ENCODE data around the gene ZNF512.
A peak's percentile ranks its signal among the peaks of the same experiment; 100 is the strongest.

The ZNF512 gene

DNA sequence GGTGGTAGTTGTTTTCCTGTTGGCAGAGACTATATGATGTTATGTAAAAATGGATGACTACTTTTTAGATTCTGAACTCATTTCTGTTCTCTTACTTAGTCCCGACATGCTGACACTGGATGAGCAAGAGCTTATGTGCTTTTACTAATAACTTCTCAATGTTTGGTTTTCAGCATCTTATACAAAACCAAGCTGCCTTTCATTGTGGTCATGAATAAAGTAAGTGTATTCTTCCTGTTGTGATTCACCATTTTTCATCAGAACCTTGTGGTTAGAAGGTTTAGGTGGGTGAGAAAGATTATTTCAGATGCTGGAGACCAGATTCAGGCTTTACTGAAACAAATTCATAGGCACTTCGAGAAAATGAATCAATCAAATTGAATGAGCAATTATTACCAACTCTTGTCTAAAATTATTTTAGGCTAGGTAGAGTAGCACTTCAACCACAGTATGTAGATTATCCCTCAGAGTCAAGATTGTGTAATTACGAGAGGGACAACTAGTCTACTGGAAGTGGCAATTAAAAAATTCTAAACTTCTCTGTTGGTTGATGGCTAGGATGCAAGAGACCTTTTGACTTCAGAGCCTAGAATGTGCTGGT is 55.3 kb downstream of the ZNF512 start:
- DNase-seq (ENCODE audit: low spot score) = no peak

DNA sequence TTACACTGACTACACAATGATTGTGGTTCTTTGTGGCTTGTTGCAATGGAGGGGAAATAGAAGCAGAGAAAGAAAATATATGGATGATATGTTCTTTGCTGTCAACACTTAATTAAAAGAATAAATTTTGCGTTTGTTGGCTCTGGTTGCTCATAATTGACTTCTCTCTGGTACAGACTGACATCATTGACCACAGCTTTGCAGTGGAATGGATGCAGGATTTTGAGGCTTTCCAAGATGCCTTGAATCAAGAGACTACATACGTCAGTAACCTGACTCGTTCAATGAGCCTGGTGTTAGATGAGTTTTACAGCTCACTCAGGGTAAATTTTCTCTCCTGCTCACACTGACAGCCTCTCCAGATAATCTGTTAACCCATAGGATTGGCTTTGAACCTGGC is 55.9 kb downstream of the ZNF512 start:
- no peak for DNase-seq (ENCODE audit: low spot score)

DNA sequence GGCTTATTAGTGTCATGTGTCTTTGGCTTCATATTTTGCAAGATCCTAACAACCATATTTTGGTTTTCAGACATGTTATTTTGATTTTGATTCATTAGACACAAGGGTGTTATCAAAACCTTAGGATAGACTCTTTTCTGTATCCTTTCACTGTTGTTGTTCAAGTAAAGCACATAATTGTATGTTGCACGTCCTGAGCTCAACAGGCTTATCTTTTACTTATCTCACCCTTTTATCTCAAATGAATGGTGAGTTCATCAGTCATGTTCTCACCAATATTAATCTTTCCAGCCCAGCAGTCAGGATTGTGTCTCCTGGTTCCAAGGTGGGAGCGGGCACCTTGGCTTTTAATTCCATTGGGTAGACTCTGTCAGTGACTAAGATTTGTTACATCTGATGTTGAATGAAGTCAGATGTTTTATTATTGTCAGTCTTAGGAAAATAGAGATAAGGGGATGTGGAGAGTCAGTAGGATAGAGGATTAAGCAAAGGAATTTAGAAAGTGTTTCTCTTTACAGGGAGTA is 57.9 kb downstream of the ZNF512 start:
- no peak for DNase-seq (ENCODE audit: low spot score)

DNA sequence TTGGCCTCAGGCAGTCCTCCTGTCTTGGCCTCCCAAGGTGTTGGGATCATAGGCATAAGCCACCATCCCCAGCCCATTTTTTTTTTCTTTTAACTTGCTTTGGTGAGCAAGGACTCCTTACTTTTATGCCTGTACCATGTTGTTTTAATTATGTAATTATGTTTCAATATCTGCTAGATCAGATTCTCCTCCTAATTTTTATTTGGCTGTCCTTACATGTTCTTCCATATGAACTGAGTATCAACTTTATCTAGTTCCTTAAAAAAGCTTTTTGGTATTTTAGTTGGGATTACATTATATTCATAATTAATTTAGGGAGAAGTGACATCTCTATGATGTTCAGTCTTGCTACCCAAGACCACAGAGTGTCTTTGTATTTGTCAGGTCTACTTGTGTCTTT is 62.4 kb downstream of the ZNF512 start:
- no peak for DNase-seq (ENCODE audit: low spot score)

DNA sequence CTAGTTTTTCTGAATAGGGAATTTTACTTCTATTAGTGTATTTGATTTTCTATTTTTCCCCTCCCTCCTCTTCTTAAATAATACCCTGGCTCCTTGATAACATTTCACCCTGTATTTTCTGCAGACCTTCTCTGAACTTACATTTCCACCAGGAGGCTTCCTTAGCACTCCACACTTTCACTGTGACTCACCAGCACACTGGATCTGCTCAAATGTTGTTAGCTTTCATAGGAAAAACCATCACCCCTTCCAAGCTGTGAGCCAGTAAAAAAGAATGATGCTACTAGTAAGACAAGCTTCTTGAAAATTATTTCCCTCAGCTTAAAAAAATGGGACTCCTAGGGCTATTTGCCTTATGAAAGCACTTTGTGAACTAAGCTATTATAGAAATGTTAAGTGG is 64.4 kb downstream of the ZNF512 start:
- DNase-seq (ENCODE audit: low spot score) = no peak

DNA sequence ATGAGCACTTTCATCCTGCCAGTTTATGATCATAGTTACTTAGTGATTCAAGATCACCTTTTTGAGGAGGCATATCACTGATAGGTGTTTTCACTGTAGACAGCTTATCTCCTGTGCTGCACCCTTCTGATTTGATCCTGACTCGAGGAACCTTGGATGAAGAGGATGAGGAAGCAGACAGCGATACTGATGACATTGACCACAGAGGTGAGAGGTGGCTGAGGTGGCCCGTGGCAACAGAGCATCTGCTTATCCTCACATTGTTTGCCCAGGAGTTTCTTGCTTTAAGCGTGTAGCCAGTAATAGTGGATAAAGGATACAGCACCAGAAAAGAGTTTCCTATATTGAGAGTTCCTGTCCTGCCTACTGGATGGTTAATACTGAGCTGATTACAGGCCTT is 64.9 kb downstream of the ZNF512 start:
- DNase-seq (ENCODE audit: low spot score) = no peak

DNA sequence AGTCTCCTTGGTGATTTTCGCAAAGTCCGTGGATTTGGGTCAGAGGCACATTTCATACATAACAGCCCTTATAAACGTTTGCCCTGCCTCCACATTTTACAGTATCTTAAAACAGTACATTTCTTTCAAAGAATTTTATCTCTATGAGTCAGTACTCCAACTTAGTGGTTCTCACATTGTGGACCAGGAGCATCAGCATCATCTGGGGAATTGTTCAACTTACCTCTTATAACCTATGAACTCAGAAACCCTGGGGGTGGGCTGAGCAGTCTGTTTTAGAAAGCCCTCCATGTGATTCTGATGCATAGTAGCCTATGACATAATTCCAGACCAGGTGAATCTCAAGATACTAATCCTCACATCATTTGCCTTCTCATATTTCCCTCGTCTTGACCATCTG is 68.2 kb downstream of the ZNF512 start:
- no peak for DNase-seq (ENCODE audit: low spot score)

DNA sequence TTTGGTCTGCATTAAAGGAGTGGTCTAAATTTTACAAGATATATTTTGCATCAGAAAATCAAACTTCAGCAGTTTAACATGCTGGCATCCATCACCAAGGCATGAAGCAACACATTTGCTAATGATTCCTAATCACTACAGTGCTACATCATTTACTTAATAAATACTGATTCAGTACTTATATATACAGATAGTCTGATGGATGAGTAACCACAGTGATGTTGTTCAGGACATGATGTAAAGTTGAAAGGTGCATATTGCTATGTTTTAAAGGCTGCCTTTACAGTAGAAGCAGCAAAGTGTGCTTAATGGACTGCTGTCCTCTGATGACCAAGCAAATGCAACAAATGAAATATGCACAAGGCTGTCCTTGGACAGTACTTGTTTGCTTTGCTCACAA is 69.5 kb downstream of the ZNF512 start:
- no peak for DNase-seq (ENCODE audit: low spot score)

DNA sequence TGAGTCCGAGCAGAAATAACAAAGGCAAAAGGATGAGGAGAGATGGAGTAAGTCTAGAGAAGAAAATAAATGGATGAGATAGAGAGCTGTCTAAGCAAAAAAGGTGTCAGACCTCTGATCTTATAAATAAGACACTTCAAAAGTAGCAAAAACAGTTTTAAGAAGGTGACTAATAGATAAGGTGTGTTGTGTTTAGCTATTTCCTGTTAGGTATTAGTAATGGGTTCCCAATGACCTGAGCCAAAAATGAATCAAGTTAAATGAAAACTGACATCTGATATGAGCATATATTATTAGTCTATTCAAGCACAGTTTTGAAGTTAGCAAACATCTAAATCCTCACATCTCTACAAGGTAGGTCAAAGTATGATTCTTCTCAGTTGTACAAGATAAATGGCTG is 69.9 kb downstream of the ZNF512 start:
- no peak for DNase-seq (ENCODE audit: low spot score)

DNA sequence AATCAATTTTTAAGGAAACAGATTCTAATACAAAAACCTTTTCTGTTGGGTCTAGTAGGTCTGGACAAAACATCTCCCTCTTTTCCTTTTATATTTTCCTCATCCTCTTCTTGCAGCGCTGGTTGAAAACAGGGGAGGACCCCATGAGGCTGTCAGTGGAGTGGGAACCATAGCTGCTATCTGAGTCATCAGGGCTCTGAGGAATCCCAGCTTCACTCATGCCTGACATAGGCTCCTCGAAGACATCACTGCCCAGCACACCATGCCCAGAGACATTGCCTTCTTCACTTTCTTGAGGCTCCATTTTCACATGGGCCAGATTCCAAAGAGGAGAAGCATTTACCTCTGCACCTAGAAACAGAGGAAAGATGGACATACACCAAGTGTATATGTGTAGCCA is 70.6 kb downstream of the ZNF512 start:
- no peak for DNase-seq (ENCODE audit: low spot score)

DNA sequence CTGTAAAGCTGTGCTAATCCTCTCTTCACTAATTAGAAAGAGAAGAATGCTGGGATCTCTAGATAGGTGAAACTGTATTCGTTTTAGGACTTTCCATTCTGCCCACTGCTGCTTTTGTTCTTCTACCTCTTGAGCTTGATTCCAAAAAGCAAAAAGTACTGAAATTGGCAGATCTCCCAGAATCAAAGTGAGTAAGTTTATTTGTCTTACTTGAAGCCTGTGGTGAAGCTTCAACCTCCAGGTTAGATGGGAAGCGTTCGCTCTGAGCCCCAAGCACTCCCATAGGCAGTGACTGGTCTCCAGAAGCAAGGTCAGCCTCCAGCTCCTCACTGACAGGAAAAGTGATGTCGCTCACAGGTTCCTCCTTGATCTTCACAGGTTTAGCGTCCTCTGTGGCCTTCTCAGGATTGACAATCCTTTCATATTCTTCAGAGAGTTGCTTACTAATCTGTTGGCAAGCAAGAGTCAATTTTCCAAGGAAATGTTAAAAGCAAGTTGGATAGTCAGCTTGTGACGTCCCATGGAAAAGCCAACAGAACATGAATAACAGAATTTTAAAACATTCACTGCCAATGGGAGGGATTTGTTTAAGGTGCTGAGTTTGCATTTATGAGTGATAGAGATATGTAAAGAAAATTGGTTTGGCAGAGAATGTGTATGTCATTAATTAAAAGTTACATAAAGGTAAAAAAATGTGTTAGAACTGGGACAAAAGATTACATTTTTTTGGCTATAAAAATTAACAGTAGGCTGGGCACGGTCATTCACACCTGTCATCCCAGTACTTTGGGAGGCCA is 72.5 kb downstream of the ZNF512 start:
- no peak for DNase-seq (ENCODE audit: low spot score)

DNA sequence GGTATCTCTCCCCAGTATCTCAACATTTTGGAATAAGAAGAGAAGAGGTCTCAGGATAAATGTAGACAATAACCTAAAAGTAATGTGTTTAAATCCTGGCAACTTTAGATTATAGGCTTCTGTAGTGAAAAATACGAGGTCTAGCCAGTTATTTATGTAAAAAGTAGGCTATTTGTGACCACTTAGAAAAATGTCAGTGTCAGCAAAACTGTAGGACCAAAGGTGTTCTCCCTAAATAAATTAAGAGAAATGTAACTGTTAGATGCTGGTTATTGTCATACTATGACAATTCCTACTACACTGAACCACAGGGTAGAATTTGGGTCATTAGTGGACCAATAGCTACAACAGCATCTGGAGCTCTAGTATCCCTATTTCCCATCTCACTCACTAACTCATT is 78.5 kb downstream of the ZNF512 start:
- no peak for DNase-seq (ENCODE audit: low spot score)

DNA sequence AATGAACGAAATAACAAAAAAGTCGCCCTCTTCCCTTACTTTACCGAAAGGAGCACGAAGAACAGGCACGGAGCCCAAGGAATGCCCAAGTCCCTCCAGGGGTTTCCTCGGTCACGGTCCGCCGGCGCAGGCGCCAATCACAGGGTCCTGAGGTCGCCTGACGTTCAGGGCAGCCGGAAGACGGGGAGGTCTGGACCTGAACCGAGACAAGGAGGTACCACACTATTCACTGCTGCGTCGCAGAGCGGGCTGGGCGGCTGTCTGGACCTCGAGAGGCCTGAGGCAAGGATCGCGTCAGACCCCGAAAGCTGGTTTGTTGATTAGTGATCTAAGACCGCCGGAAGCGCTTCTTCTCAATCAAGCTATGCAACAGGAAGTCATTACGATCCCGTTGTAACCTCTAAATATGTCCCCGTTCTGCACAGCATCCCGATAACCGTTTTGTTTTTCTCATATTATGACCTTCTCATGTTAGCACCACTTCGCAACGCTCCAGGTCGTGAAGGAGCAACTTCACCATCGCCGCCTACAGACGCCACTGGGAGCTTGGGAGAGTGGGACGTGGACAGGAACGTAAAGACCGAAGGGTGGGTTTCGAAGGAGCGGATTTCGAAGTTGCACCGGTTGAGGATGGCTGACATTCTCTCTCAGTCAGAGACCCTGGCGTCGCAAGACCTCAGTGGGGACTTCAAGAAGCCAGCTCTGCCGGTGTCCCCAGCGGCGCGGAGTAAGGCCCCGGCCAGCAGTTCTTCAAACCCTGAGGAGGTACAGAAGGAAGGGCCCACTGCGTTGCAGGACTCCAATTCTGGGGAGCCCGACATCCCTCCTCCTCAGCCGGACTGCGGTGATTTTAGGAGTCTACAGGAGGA is 80.7 kb downstream of the ZNF512 start, which contains the start of the genes SLC4A1AP and SUPT7L:
Gene SLC4A1AP, plus strand, starts transcription at position 605 of the 869 bp plus-strand sequence. Its CDS starts 26 bp downstream, at position 631.
Gene SUPT7L, minus strand, starts transcription at position 330 of the 869 bp plus-strand sequence. CDS start 1,422 bp downstream, outside the sequence.
- DNase-seq (ENCODE audit: low spot score) = peak; percentile 88

DNA sequence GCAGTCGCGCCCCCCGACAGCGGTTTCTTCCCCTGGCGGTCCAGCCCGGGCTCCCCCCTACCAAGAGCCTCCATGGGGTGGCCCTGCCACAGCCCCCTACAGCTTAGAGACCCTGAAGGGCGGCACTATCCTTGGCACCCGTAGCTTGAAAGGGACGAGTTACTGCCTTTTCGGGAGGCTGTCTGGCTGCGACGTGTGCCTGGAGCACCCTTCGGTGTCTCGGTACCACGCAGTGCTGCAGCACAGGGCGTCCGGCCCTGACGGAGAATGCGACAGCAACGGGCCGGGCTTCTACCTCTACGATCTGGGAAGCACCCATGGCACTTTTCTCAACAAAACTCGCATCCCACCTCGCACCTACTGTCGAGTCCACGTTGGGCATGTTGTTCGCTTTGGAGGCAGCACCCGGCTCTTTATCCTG is 81.3 kb downstream of the ZNF512 start:
- no peak for DNase-seq (ENCODE audit: low spot score)

DNA sequence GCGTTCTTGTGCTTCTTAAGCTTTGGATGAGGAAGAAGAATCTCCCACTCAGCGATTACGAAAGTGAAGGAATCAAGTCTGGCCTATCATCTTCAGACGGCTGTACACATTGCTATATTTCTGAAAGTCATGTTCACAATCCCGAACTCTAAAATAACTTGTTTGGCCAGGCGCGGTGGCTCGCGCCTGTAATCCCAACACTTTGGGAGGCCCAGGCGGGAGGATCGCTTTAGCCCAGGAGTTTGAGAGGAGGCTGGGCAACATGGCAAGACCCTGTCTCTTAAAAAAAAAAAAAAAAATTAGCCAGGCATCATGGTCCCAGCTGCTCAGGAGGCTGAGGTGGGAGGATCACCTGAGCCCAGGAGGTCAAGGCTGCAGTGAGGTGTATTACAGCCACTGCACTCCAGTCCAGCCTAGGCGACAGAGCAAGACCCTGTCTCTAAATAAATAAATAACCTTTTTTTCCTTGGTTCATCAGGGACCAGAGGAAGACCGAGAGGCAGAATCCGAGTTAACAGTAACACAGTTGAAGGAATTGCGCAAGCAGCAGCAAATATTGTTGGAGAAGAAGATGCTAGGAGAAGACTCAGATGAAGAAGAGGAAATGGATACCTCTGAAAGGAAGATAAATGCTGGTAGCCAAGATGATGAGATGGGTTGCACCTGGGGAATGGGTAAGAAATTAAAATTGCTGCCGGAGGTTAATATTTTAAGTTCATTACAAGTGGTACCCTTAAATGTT is 82.0 kb downstream of the ZNF512 start:
- no peak for DNase-seq (ENCODE audit: low spot score)

DNA sequence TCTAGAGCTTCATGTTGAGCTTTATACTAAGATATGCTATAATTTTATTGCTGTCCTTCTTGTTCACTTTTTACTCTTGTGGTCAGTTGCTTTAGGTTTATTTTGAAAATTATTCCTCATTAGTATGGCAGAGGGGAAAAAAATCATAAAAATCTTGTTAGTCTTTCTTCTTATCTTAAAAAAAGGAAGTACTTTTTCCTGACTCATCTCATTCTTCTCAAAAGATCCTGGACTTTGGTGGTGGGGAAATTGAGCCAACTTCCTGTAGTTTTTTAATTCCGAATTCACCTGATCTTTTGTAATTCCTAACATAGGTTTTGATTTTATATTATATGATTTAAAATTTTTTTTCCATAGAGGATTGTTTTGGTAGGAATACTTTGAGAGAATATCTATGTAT is 84.6 kb downstream of the ZNF512 start:
- DNase-seq (ENCODE audit: low spot score) = no peak

DNA sequence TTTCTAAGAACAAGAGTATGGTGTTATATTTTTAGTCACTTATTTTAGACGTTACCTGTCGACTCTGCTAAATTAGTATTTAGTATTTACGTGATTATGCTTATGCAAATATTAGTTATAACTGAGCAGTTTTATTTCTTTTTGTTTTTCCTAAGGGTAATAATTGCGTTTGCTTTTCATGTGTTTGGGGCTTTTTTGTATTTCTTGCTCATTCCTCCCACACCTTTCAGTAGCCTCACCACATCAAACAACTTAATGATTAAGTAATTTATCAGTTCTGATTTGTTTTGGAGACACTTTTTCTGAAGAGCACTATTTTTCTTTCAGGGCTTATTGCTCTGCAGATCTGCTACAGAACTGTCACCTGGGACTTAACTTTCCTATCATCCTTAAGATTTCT is 88.4 kb downstream of the ZNF512 start:
- no peak for DNase-seq (ENCODE audit: low spot score)
